Measurements from ENCODE around the gene GBP2. TPM values are rescaled to one million over a fixed set of nuclear protein-coding genes. Genes with fewer than 3 reads are reported as not detected.

Gene GBP2
- total RNA-seq, 4 donors from 2014 or later: 103 to 169 (median 147) TPM

DNA sequence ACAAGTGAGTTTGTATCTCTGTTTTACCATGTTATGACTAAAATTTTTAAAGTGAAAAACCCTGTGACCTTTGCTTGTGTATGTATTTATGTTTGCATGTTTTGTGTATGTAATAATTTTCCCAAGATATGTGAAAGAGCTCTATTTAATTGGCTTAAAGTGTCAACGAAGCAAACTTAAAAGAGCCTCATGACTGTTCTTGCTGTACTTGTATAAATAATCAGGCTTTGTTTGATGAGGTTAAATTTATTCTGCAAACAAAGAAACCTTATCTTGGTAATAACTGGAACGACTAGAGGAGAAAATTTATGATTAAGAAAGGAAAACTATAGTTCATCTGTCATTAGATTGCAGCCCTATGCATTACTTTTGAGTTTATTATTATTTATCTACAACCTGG lies 43.3 kb upstream of the GBP2 start:
- TF ChIP-seq EP300 (IDR thresholded peaks at IDR 0.05) (no peak), POLR2A (IDR thresholded peaks at IDR 0.05; ENCODE audit: low read depth) (no peak), POLR2AphosphoS5 (IDR thresholded peaks at IDR 0.05) (no peak)
- TF ChIP-seq, protein P1, sequence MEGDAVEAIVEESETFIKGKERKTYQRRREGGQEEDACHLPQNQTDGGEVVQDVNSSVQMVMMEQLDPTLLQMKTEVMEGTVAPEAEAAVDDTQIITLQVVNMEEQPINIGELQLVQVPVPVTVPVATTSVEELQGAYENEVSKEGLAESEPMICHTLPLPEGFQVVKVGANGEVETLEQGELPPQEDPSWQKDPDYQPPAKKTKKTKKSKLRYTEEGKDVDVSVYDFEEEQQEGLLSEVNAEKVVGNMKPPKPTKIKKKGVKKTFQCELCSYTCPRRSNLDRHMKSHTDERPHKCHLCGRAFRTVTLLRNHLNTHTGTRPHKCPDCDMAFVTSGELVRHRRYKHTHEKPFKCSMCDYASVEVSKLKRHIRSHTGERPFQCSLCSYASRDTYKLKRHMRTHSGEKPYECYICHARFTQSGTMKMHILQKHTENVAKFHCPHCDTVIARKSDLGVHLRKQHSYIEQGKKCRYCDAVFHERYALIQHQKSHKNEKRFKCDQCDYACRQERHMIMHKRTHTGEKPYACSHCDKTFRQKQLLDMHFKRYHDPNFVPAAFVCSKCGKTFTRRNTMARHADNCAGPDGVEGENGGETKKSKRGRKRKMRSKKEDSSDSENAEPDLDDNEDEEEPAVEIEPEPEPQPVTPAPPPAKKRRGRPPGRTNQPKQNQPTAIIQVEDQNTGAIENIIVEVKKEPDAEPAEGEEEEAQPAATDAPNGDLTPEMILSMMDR (IDR thresholded peaks at IDR 0.05): no peak
- intact Hi-C loops (cut with DNase I): no loop called here
- Histone ChIP-seq H3K27me3 (no peaks in the 10 kb centered on the region), H3K4me3 (no peak overlapping the region), H3K4me1 (no peaks in the 10 kb centered on the region), H3K9me3 (no peaks in the 10 kb centered on the region), H3K36me3 (no peaks in the 10 kb centered on the region), H3K27ac (replicated peaks in 1 of 4) (no peak overlapping the region)
- DNase-seq (ENCODE audit: extremely low spot score): no peak
- WGBS: 49% methylated on average over 2 of the region's 2 CpGs

DNA sequence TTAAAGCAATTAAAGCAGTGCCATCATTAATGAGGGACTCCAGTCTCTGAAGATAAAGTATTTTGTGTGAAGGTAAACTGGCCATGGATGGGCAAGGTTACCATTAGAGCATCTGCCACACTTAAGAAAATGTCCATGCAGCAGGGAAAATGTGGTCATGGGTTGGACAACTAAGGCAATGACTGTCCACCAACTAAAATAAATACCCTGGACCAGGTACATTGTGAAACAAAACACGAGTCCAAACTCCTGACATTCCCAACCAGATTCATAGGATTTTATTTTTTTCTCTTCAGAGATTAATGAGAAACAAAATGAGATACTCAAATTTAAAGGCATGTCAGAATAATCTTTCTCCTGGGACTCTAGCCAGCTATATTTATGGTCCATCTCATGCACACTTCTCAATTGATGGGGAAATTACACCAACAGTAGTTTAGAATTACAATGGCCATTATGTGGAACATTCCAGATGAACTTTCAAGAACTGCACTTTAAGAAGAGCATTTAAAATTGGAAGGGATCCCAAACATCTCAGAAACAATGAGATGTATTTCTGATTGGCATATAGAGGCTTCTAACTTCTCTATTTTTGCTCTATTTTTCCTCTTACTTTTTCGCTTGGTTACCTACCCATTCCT lies 41.8 kb upstream of the GBP2 start:
- intact Hi-C loops (cut with DNase I): no loop called here
- no peak for DNase-seq (ENCODE audit: extremely low spot score)
- Histone ChIP-seq H3K36me3 (no peaks in the 10 kb centered on the region), H3K27ac (replicated peaks in 1 of 4) (no peak overlapping the region), H3K4me3 (no peak overlapping the region), H3K4me1 (no peaks in the 10 kb centered on the region), H3K27me3 (no peaks in the 10 kb centered on the region), H3K9me3 (no peaks in the 10 kb centered on the region)
- WGBS: 77% methylated on average over 2 of the region's 2 CpGs
- TF ChIP-seq POLR2A (IDR thresholded peaks at IDR 0.05; ENCODE audit: low read depth) (no peak), EP300 (IDR thresholded peaks at IDR 0.05) (no peak), POLR2AphosphoS5 (IDR thresholded peaks at IDR 0.05) (no peak)
- TF ChIP-seq, protein P1 (IDR thresholded peaks at IDR 0.05): no peak

DNA sequence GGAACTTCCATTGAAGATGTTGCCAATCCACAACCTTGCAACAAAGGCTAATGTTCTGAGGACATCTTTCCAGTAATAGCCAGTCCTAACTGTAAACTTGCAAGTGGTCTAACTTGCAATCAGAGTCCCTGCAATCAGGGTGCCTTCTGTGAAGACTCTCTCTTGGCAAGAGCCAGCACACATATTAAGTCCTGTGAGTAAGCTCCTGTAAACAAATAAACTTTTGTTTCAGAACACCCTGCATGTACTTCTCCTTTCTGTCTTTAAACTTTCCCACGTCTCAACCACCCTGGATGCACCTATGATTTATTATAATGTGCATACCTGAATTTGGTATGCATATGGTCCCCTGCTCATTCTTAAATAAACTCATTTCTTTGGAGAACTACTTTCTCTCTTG lies 40.8 kb upstream of the GBP2 start:
- no peak for DNase-seq (ENCODE audit: extremely low spot score)
- no peaks in the 10 kb centered on the region for H3K4me1 ChIP-seq
- H3K9me3 ChIP-seq: no peaks in the 10 kb centered on the region
- H3K4me3 ChIP-seq: no peak overlapping the region
- intact Hi-C loops (cut with DNase I): no loop called here
- TF ChIP-seq POLR2A (IDR thresholded peaks at IDR 0.05; ENCODE audit: low read depth) (no peak), POLR2AphosphoS5 (IDR thresholded peaks at IDR 0.05) (no peak), EP300 (IDR thresholded peaks at IDR 0.05) (no peak)
- TF ChIP-seq, protein P1 (IDR thresholded peaks at IDR 0.05): no peak
- WGBS: 50% methylated on average over 1 of the region's 1 CpG
- H3K36me3 ChIP-seq: no peaks in the 10 kb centered on the region
- no peak overlapping the region for H3K27ac ChIP-seq (replicated peaks in 1 of 4)
- H3K27me3 ChIP-seq: no peaks in the 10 kb centered on the region

DNA sequence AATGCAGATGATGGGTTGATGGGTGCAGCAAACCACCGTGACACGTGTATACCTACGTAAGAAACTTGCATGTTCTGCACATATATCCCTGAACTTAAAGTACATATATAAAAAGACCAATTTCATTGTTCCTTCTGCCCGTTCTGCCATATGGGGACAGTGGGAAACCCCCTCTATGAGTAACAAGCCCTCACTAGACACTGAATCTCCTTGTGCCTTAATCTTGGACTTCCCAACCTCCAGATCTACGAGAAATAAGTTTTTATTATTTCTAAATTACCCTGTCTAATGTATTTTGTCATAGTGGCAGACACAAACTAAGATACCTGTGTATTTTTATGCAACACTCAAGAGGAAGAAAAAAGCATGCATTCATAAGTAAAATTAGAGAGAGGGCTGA lies 39.9 kb upstream of the GBP2 start:
- H3K4me1 ChIP-seq: no peaks in the 10 kb centered on the region
- intact Hi-C loops (cut with DNase I): no loop called here
- H3K27ac ChIP-seq (replicated peaks in 1 of 4): no peak overlapping the region
- no peaks in the 10 kb centered on the region for H3K9me3 ChIP-seq
- no peaks in the 10 kb centered on the region for H3K27me3 ChIP-seq
- H3K4me3 ChIP-seq: no peak overlapping the region
- DNase-seq (ENCODE audit: extremely low spot score): no peak
- TF ChIP-seq EP300 (IDR thresholded peaks at IDR 0.05) (no peak), POLR2AphosphoS5 (IDR thresholded peaks at IDR 0.05) (no peak), POLR2A (IDR thresholded peaks at IDR 0.05; ENCODE audit: low read depth) (no peak)
- TF ChIP-seq, protein P1 (IDR thresholded peaks at IDR 0.05): no peak
- no peaks in the 10 kb centered on the region for H3K36me3 ChIP-seq
- WGBS: 92% methylated on average over 5 of the region's 5 CpGs

DNA sequence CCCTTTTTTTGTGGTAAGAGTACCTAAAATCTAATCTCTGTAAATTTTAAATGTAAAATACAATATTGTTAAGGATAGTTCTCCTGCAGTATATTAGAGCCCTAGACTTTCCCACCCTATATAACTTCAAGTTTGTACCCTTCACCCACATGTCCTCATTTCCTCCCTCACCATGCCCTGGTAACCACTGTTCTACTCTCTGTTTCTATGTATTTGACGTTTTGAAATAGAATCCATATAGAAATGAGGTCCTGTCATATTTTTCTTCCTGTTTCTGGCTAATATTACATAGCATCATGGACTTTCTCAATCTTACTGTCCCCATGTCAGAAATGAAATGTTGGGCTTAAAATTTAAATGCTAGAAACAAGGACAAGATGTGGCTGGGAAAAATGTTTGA lies 25.1 kb upstream of the GBP2 start:
- Histone ChIP-seq H3K4me3 (no peak overlapping the region), H3K27ac (replicated peaks in 1 of 4) (no peak overlapping the region), H3K4me1 (no peaks in the 10 kb centered on the region), H3K36me3 (no peaks in the 10 kb centered on the region), H3K9me3 (no peaks in the 10 kb centered on the region), H3K27me3 (no peaks in the 10 kb centered on the region)
- intact Hi-C loops (cut with DNase I): no loop called here
- 28% methylated on average over 1 of the region's 1 CpG for WGBS
- TF ChIP-seq EP300 (IDR thresholded peaks at IDR 0.05) (no peak), POLR2A (IDR thresholded peaks at IDR 0.05; ENCODE audit: low read depth) (no peak)
- no peak for DNase-seq (ENCODE audit: extremely low spot score)

All from esophagus muscularis mucosa (tissue), 4 donors.